Dermis microvascular lymphatic vessel endothelial cell (primary cell): ENCODE data around the gene POLR2F. TPM values are rescaled to one million over a fixed set of nuclear protein-coding genes. Genes with fewer than 3 reads are reported as not detected.
A peak's percentile ranks its signal among the peaks of the same experiment; 100 is the strongest.
"Not testable (repeated sequence)": the region's sequence is repeated elsewhere in the genome, so short reads cannot be mapped to it uniquely, and the experiment has no call there.

Source experiments
- DNase-seq, 2 donors: peaks; one replicate each; pipeline versions ENCODE4 v3.0.0 to v3.0.0-alpha.2; 2010; ENCODE audit warnings: low read depth in 2 of 2
- total RNA-seq: library from RNA; depleted of rRNA; stranded (reverse); fragments of >200 nt; gene quantifications from 2 replicates; pipeline ENCODE4 v1.2.1, GENCODE V29; 2014

The POLR2F gene
- total RNA-seq, 1 donor from 2014 or later = 38.8 TPM

DNA sequence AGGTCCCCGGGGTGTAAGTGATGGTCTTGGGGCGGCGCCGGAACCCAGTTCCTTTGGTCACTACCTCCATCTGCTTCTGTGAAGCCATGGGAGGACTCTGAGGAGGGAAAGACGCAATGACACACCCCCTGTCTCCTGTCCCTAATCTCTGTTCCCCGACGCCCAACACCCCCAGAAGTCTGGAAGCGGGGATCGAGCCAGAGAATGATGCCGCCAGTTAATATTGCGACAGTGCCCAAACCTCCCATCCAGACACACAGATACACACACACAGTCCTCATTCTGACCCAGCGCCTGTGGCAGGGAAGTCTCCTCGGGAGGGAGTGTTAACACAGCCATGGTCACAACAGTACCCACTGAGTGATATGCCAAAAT lies 450 bp upstream of the POLR2F start:
- DNase-seq = no peak

DNA sequence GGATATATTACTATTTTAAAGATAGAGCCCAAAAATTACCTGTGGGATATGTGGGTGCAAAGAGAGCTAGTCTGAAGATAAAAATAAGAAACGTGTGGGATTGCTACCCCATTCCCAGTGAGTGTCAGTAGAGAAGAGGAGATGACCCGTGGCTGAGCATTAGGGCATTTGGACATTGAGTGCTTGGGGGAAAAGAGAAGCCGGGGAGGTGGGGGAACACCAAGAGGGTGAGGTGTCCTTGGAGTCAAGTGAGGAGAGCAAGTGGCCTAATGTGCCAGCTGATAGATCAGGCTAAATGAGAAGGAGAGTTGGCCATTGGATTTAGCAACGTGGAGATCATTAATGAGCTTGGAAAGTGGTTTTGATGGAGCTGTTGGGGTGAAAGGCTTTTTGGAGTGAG lies 1.2 kb downstream of the POLR2F start:
- DNase-seq = no peak

DNA sequence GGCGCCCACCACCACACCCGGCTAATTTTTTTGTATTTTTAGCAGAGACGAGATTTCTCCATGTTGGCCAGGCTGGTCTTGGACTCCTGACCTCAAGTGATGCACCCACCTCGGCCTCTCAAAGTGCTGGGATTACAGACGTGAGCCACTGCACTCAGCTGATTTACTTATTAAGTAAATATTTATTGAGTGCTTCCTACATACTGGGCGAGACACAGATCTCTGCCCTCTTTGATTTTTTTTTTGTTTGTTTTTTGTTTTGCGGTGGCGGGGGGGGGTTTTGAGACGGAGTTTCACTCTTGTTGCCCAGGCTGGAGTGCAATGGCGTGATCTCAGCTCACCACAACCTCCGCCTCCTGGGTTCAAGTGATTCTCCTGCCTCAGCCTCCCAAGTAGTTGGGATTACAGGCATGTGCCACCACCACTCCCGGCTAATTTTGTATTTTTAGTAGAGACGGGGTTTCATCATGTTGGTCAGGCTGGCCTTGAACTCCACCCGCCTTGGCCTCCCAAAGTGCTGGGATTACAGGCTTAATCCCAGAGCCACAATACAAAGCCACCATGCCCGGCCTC lies 2.4 kb downstream of the POLR2F start:
- not testable (repeated sequence) for DNase-seq

DNA sequence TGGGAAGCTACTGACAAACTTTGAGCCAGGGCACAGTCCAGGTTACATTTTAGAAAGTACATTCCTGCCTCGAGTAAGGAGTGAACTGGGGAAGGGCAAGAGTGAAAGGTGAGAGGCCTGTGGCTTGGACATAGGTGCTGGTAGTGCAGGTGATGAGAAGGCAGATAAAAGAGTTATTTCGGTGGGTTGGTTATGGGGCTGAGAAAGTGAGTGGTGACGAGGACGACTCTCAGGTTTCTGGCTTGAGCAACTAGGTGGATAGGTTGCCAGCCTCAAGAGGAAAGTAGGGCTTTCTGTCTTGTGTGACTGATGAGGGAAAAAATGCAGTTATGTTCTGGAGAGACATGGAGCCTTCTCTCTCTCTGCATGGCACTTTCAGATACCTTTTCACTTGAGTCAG lies 3.7 kb downstream of the POLR2F start:
- no peak for DNase-seq

DNA sequence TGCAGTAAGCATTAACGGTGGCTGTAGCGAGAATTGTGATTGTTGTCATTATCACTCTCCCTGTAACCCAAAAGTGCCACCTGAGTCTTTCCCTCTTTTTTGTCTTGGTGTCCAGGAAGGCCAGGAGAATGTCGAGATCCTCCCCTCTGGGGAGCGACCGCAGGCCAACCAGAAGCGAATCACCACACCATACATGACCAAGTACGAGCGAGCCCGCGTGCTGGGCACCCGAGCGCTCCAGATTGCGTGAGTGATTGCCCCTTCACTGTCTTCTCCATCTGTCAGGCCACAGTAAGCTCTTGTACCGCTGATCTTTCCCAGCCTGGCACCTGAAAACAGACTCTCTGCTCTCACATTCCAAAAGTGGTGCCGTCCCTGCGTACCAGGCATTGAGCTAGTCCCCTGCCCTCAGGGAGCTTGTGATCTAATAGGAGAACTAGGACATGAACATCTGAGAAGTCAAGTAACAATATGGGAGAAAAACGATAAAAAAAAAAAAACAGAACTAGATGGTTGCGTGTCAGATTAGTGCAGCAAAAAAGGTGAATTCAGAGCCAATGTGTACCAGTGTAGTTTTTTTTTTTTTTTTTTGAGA lies 5.8 kb downstream of the POLR2F start:
- DNase-seq = no peak

DNA sequence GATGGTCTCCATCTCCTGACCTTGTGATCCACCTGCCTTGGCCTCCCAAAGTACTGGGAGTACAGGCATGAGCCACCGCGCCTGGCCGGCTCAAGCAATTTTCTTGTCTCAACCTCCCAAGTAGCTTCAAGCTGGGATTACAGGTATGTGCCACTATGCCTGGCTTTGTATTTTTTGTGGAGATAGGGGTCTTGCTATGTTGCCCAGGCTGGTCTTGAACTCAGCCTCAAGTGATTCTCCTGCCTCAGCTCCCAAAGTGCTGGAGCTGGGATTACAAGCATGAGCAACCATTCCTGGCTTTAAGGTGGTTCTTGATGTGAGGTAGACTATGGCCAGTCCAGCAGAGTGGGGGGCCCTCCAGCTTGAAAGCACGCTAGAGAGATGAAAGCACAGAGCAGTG lies 7.6 kb downstream of the POLR2F start:
- DNase-seq = no peak

DNA sequence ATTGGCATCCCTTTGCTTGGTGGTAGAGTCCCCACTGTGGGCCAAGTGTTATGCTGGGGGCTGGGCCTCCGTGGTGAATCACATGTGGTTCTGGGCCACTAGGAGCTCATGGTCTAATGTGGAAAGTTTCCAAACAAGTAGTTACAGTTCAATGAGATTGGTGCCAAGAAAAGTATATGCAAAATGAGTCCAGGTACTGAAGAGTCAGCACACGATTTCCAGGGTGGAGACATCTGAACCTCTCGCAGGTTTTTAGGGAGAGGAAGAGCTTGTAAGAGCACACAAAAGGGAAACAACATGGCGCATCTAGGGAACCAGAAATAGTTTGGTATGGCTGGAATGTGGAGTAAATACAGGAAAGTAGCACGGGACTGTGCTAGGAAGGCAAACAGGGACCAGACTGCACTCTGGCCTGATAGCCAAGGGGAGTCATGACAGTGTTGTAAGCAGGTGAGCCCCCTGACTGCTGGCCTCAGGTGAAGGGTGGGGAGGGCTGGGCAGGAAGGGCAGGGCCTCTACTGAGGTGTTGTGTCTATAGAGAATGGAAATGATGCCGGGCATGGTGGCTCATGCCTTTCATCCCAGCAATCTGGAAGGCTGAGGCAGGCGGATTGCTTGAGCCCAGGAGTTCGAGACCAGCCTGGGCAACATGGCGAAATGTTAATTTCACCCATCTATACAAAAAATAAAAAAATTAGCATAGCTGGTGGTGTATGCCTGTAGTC lies 12.6 kb downstream of the POLR2F start:
- DNase-seq = peak; percentile 45 to 71

DNA sequence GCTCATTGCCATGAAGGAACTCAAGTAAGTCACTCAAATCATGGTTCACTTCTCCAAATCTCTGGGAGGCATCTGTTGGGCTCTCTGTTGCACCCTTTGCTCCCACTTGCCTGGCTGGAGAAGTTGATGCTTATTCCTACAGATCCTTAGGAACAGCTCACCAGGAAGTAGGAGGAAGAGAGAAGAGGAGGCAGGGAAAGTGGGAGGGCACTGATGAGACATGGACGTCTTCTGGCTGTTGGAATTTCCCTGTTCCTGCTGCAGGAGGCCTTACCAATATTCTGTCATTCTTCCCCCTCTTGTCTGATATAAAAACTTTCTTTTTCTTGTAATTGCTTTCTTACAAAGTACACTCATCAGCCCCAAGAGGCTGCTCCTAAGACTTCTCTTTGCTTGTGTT lies 13.6 kb downstream of the POLR2F start:
- no peak for DNase-seq

DNA sequence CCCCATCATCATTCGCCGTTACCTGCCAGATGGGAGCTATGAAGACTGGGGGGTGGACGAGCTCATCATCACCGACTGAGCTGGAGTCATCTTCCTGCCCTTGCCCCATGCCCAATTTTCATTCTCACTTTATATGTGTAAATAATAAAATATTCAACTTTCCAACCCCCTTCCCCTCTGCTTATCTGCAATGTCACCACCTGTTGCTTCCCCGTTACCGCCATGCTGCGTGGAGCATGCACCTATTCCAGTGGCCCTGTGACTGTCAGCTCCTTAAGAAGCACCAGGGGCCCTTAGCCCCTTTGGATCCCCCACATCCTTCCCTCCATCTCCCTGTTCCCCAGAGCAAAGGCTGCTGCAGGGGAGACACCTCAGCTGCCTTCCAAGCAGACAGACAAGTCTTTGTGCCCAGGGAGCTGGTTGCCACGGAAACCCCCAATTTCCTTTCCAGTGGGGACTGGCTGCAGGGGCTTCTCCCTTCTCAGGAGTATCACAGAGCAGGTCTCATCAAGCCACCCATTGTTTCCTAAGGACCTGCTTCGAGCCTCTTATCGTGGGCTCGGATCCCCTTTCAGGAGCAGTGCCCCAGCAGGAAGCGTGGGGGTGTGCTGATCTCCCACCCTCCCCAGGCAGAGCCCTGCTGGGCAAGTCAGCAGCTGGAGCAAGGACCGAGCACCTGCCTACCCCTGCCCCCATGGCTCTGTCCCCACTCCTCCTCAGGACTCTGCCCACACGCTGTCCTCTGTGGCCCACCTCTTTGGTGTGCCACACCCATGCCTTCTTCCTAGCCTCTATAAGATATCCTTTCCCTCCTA lies 14.3 kb downstream of the POLR2F start:
- no peak for DNase-seq

DNA sequence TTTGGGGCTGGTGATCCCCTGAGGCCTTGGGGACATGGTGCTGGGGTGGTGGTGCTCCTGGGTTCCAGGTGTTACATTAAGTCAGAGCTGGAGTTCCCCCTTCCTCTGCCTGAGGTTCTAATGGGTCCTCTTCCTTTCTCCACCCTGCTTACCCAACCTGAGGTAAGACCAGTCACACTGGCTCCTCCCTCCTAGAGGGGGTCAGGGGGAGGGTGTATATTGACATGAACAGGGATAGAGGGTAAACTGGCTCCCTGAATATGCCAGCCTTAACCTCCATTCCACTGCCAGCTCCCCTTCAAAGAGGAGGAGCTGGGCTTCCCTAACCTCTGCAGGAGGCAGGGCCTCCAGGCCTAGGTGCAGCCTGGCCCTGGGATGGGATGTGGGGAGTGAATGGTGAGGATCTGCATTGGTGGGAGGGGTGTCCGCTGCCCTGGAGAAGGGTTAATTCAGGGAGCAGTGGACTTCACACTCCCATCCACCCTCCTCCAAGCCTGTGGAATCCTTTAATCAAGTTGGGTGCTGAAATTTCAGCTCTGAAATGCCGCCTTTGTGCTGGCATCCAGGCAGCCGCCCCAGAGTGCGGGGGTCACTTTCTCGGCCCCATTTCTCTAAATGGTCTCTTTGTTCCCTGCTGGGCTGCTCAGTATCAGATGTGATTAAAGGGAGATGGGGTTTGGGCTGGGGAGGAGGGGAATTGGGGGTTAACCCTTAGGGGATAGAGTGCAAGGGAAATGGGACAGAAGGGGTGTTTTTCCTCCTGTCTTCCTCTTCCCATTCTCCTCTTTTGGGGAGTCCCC lies 15.2 kb downstream of the POLR2F start:
- no peak for DNase-seq

DNA sequence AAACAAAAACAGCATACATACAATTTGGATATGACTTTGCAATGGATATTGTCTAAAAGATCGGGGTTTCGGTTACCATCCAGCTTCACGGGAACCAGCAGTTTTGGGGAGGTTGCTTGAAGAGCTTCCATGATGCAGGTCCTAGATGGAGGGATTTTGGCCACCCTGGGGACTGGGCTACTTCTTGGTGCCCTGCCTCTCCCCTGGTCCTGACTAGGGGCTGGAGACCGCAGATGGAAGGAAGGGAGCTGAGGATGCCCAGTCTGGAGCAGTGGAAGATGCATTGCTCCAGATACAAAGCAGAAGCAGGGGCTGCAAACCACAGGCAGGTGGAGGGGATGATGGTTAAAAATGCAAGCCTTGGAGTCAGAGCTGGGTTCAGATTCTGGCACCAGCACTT lies 17.4 kb downstream of the POLR2F start:
- no peak for DNase-seq

DNA sequence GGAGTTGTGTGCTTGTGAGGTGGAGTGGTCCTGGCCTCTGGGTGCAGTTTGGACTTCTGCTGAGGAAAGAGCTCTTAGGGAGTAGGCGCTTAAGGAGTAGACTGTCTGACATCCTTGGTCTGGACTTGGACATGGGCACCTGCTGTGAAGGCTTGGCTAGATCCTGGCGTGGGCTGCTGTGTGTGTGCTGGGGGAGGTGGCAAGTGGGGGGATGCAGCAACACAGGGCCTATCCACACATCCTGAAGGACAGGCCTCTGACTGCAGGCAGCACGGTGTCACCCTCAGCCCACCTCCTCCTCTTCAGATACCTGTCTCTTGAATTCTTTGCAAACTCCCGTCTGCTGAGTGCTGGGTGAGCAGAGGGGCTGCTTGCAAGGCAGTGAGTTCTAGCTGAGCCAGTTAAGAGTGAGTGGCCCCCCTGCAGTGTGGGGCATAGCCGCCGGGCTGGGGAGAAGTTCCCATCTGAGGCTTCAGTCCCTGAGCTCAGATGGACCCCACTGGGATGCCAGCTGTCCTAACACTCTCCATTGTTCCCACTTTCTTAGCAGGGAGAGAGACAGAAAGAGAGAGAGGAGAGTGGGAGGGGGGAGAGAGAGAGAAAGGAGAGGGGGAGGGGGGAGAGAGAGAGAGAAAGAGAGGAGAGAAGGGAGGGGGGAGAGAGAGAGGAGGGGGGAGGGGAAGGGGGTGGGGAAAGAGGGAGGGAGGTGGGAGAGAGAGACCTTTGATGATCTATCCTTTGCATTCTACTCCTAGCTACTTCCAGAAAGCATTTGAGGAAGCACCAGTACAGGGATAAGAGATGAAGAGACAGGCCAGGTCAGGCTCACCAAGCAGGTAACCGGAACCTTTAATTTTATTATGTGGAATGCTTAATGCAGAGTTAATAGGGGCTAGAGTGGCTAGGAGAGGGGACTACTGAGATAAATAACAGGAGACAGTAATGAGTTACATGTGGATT lies 18.3 kb downstream of the POLR2F start:
- no peak for DNase-seq

DNA sequence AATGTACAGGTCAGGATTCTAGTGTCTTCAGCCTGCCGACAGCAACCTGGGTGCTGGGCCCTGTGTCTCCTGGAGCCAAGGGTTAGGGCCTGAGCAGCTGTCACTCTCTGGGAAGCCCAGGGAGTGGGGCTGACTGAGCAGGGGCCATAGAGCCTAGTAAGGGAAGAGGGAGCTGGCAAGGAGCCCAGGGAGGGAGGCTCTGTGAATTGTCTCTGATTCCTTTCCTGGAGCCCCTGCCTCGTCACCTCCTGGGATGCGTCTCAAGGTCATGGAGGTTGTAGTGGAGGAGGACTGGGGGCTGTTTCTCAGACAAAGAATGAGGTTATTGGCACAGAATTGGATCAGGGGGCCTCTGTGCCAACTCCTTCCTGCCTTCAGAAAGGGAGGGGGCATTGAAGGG lies 19.0 kb downstream of the POLR2F start:
- peak in 1 of 2 donors; percentile 42 for DNase-seq

DNA sequence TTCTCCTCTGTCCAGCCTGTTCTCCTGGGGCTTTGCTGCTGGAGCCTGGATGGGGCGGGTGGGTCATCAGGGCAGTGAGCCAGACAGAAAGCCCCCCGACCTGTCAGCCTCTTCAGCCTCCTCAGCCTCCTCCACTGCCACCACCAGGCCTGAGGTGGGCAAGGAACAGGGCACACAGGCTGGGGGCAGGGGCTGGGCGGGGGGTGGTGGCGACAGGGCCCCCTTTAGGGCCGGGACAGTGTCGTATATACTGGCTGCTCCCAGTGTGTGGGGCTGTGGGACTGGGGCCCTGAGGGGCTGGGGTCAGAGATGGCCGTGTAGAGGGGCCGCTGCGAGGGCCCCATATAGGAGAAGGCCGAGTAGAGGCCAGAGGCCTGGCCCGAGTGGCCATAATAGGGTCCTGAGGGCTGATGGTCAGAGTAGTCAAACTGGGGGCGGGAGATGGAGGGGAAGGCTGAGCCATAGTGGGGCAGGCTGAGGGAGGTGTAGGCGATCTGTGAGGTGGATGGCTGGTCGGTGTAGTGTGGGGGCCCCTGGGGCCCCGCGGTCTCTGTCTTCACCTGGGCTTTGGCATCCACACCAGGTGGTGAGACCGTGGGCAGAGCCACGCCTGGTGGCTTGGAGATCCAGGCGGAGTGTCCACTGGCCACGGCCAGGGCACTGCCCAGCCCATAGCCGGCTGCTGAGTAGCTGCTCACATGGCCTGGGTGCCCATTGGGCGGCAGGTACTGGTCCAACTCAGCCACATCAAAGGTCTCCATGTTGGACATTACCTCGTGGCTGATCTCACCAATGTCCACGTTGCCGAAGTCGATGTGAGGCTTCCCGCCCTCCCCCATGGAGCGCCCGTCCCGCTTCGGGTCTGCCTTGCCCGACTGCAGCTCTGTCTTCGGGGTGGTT lies 20.0 kb downstream of the POLR2F start:
- DNase-seq = no peak

DNA sequence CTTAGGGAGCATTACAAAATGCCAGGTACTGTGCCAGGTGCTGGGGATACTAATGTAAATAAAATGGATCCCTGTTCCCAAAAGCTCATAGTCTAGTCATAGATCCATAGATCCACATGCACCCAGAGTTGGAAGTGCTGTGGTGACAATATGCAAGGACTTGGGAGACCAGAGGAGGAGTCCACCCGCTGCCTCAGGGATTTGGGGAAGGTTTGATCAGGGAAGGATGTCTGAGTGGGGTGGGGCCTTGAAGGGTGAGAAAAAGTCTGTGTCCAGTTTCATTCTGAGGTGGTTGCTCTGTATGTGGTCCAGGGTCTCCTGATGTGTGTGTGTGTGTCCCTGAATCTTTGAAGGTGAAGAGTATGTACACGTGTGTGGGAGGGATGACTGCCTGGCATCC lies 21.7 kb downstream of the POLR2F start:
- no peak for DNase-seq

DNA sequence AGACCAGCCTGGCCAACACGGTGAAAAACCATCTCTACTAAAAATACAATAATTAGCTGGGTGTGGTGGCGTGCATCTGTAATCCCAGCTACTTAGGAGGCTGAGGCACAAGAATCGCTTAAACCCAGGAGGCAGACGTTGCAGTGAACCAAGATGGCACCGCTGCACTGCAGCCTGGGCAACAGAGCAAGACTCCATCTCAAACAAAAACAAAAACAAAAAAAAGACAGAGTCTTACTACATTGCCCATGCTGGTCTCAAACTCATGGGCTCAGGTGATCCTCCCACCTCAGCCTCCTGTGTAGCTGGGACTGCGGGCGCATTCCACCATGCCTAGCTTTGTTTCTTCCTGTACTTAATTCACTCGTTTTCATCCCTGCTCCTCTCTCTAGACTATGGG lies 22.5 kb downstream of the POLR2F start:
- DNase-seq = not testable (repeated sequence)

DNA sequence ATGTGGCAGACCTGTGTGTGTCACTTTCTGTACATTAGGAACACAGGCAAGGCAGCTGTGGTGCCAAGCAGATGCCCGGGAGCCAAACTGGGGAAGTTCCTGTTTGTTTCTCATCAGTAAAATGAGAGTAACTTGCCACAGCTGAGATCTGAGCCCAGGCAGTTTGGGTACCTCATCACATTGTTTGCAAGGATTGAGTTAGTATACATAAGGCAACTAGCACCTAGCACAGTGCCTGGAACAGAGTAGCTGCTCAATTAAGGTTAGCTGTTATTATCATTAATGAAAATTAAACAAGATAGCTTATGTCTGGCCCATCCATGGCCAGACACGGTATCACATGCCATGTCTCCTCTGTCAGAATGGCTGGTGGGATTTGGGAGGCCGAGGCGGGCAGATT lies 23.0 kb downstream of the POLR2F start:
- no peak for DNase-seq

DNA sequence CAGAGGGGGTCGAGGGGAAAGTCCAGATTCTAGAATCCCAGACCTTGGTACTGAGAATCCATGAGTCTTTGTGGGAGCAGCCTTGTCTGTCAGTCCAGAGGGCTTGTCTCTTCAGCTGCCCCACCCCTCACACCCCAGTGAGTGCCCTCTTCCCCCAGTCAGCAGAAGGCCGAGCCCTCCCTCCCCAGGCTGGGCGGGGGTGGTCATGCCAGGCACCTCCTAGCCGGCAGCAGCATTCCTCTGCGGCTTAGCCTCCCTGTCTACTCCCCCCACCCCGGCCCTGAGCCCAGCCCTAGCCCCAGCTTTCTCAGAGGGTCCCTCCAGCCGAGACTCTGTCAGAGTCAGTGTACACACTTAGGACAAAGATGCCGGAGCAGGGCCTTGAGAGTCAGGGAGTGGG lies 26.3 kb downstream of the POLR2F start:
- DNase-seq = no peak

DNA sequence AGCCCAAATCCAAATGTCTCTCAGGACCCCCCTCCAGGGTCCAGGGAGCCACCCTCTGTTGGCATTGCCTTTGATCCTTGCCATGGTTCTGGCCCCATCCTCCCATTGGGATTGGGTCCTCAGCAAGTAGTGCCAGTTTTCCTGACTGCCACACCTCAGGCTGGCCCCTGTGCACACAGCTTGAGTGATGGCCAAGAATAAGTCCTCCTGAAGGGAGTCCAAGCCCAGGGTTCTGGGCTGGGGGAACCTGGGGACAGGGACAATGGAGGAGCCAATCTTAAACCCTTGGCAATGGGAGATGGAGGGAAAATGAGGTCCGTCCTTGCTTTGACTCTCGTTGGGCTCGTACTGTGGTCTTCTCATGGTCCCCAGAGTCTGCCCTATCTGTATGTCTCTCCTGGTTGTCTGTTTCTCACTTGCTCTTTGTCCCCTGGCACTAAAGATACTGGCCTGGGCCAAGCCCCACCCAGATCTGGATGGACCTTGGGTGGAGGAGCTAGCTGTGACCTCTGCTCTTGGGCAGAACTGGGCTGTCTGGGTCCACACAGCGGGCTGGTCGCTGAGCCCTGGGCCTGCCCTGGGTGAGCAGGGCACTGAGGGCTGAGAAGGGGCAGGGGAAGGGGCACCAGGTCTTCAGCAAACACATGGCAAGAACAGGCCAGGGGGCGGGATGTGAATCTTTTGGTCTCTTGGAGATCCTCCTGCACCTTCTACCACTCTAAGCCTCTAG lies 27.9 kb downstream of the POLR2F start:
- DNase-seq = no peak
